CD4-positive, alpha-beta T cell treated with Interferon alpha-2 for 1 hour (primary cell): ENCODE data around the gene KCNT1.

Source experiments
- DNase-seq, 2 donors: peaks; one replicate each; pipeline ENCODE4 v3.0.0-alpha.2; 2020 to 2022

Gene KCNT1

DNA sequence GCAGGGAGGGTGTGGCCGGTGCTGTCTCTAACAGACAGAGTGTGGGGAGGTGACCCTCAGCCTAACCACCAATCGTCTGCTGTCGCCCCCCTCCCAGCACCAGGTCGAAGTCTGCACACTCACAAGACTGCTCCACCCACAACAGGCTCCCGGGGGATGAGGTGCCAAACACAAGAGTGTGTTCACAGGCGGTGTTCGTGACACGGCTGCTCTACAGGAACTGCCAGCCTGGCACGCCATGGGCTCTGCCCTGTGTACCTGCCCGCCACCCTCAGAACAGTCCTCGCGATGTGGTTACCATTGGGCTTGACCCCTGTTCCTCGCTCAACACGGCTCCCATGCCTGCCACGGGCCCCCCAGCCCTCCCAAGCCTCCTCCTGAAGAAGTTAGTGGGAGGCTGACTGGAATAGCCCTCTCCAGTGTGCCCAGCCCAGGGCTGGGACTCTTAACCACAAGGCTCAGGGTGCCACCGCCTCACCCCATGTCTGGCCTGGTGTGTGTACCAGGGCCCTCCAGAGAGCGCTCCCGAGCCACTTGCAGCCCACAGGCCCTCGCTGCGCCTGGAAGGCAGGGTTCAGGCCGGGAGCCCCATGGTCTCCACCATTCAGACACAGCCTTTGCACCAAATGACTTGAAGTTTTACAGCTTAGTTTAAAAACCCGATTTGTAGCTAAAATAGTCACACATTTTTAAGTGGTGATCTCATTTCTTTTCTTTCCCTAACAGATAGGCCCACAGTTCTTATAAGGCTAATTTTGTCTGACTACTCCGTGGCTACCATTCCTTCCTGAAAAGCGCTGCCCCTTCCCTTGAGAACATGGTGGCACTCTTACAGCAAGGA is 102.8 kb downstream of the KCNT1 start:
- no peak for DNase-seq

DNA sequence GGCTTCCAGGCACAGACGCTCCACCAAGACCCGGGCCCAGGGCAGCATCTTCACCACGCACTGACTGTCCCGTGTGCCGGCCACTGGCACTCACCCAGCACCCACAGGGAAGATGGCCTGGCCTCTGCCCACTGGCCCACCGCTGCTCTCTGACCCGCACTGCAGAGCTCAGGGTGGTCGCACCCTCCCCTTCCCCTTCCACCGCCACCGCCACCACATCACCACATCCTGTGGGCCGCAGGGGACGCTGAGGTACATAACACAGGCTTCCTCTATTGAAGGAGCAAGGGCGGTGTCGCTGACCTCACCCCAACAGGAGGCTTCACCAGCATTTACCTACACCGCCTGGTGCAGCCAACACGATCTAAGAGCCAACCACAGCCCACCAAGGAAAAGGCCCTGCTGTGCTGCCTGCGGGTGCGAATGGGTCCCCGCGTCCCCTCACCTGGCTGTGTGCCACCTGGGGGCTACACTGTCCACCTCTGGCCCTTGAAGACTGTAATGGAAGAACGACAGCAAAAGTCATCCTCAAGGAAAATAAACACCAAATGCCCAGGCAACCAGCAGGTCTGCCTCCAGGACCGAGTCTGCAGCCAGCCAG is 103.5 kb downstream of the KCNT1 start:
- DNase-seq: no peak

DNA sequence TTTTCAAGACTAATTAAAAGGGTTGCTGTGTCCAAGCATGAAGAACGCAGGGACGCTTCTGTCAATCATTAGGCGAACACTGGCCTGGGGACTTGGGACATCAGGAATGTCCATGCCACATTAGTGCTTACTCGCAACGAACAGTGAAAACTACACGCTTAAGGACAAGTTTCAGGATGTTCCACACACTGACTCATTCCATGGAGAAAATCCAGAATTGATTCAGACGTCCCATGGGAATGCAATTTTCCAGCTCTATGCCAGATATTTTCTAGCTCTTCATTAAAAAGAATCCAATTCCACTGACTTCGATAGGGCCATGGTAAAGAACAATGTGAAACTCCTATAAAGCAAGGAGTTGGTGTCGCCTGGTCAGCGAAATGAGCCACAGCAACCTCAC is 107.2 kb downstream of the KCNT1 start:
- DNase-seq: no peak

DNA sequence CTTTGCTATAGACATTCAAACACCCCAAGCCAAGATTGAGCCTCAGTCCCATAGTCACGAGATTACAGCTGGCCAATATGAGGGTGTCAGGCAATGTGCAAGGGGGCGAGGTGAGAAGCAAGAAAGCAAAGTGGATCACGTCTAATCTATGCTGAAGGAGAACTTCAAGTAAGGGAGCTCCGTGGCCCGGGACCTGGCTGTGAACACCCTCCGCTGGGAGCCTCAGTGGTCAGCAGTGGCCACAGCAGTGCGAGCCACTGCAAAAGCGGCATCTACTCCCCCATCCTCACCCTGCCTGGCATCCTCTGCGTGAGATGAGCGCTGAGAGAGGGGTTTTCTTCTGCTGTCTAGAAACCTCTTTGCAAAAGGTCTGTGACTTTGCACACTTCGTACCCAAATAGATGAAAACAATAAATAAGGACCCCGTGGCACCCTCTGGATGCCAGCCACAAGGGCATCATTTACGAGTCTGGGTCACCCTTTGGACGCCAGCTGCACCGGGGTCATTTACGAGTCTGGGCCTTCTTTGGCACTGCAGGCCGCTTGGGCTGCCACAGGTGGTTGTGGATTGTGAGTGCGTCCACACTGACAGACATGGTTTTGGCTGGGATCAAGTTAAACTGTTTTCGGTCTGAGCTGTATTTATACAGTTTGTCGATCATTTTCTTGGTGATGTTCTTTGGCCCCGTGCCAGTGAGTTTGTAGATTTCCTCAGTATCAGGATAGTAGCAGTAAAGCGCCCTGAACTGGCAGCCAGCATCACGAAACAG is 109.0 kb downstream of the KCNT1 start:
- no peak for DNase-seq

DNA sequence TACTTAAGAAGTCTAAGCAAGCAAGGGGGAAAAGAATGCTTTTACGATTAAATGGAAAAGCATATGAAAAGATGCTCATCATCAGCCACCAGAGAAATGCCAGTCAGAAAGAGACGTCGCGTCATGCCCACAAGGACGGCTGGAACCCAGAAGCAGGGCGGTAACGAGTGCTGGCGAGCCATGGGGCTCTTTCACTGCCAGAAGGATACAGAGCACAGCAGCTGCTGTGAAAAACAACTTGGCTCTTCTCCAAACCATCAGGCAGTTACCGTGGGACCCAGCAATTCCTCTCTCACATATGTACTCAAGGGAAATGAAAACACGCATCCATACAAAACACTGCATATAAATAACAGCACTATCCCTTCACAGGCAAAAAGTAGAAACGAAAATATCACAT is 109.8 kb downstream of the KCNT1 start:
- no peak for DNase-seq

DNA sequence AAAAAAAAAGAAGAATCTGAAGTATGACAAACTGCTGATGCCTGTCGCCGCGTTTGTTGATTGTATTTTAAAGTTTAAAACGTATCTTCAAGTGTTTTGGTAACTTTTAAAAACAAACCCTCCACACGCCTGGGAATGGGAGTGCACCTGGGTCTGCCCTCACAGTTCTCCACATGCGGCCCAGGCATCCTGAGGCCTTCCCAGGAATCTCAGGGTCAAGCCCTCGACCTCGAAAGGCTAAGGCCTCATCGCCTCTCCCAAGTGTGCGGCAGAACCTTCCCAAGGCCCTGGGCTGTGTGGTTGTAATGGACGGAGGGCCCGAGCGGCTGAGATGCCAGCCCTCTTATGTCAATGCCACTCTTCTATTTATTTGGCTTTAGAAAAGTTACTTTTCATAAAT is 111.0 kb downstream of the KCNT1 start:
- DNase-seq: no peak

DNA sequence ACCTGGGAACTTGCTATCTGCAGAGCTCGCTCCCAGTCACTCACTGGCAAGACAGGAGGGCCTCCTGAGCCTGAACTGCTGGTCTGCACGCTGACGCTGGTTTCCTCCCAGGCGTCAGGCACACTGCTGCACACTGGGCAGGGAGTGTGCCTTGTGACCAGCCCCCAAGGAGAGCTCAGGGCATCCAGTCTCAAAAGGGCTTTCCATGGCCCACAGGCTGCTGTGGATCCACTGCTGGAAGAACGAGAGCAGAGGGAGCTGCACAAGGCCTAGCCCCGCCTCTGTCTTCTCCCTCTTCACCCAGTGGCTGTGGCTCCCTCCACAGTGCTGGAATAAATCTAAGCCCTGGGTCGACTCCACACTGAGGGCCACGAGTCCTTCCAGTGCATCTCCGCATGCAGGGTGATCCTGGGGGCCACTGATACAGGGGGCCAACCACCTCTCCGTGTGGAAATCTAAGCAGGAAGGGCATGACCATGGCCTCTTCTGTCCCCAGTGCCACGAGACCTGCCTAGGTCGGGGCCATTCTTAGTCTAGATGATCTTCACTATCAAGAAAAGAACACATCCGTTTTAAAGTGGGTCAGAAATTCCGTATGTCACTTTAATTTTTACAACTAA is 111.8 kb downstream of the KCNT1 start:
- DNase-seq: no peak

DNA sequence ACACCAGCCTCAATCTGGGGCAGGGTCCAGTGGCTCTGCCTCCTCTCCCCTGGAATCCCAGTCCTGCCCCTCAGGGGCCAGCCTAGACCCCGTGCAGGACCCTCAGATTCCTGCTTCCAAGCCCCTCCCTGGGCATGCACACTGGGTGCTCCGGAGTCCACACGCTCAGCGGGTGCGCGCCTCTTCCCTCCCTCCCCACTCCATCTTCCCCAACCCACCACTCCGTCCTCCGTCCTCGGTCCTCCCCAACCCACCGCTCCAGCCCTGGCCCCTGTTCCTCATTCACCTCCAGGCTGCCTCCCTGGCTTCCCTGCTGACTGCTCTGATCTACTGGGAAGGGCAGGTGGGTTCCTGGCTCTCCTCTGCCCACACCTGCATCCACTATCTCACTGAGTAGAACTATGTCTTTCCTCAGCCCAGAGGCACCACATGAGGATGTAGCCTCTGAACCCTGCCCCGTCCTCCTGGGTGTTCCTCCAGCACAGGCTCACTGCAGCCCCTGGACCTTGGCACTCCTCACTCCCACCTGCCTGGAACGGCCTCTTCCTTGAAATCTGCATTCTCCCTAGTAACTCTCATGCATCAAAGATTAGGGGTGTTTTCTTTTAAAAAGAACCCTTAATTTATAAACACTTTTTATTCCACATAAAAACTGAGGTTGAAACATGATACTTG is 112.6 kb downstream of the KCNT1 start:
- DNase-seq: no peak

DNA sequence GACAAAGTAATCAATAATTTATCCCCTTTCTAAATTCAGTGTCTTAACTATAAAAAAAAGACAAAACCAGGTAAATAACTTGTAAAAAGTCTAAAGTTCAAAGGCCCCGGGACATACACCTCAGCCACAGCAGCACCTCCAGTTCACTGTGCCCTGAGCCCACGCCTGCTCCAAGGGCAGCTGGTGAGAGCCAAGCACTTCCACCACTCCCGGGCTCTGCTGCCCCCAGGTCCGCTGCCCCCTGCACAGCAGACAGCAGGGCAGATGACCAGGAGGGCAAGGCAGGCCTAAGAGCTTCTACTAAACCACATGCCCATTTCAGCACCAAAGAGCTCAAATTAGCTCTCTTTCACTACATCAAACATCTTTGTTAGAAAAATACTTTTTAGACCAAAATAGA is 113.4 kb downstream of the KCNT1 start:
- DNase-seq: no peak

DNA sequence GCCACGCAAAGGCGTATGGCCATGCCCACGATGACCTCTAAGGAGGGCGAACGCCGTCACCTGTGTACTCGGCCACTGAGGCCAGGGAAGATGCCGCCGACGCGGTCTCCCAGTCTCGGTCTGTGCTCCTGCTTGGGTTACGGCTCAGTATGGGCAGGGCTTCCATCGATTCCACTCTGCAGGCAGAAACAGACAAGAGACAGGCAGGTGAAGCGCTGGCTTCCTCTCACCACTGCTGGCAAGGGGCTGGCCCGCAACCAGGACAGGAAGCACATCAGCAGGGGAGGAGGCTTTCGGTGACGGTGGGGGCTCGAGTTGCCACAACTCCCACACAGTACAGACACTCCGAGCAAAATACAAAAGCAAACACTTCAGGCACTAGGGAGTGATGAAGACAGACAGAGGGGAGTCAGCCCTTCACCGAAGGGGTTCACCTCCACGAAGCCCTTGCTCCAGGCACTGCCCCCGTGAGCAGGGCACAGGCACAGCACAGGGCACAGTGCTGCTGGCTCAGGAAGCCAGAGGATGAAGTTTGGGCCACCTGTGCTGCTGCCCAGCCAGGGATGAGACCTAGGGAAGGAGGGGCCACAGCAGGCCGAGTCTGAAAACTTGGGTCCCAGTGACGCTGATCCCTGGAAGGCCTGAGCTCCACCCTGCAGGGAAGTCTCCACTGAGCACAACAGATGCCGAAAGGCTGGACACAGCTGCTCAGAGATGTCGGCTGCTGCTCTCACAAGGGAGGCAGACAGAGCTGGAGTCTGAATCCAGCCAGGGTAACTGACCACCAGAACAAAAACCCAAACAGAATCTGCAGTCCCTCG is 114.1 kb downstream of the KCNT1 start:
- DNase-seq: no peak

DNA sequence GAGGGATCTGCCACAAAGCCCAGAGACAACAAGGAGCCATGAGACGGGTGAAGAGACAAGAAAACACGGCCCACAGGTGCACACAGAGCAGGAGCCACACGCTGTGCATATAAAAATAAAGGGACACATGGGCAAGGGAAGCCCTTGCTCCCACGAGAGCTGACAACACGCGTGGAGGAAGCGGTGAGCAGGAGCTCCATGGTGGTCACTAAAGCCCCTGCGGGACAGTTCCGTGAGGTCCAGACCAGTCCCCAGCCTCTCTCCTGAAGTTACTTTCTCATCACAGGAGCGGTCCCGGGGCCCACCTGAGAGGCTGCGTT is 114.6 kb downstream of the KCNT1 start:
- DNase-seq: no peak

DNA sequence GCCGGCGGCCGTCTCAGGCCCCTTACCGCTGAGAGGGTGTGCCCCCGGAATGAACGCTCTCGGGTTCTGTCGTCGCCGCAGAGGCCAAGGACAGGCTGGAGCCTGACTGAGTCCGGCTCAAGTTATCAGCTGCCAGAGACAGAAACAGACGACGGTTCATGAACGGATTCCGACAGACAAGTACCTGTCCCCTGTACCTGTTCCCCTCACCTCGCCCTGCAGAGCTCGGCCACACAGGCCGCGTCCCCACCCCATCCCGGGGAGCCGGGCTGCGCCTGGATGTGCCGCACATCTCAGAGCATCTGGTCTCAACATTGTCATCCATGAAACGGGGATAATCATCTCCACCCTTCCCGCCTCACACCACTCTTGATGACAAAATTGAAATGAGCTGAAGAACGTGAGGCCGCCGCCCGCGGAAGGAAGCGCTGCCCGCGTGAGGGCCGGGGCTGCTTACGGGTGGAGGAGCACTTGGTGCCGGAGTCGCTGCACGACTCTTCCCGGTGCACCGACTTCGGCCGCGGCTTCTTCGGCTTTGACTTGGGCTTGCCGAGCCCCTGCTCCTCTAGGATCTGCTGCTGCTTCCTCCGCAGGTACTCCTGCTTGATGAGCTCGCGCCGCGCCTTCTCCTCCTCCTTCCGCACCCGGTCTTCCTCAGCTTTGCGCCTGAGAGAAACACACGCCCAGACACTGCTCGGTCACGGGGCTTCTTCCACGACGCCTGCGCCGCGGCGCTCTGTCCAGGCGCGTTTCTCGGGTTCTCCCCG is 116.1 kb downstream of the KCNT1 start:
- no peak for DNase-seq

DNA sequence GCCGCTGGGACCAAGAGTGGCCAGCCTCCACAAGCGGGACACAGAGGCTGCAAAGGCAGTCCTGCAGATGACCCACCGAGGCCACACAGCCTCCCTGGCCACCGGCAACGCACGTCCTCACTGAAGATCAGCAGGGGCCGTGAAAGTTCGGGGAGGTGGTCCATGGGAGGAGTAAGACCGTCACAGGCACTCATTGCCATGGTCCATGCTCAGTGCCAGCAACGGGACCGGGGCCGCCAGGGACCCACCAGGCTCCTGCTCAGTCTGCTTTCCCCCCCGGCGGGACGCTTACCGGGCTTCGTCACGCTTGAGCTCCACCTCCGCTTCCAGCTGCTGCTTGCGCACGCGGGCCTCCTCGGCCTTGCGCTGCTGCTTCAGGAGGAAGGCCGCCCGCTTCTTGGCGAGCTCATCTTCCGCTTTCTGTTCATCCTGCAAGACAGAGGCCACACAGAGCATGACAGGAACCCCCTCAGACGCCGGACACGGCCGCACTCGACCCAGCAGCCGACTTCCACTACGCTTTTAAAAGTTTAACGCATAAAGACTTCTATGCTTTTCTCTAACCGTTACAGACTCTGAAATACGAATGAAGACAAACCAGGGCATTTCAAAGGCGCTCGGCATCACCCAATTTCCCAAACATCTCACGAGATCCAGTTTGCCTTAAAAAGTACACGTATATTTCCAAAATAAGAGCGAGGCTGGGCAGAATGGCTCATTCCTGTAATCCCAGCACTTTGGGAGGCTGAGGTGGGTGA is 116.9 kb downstream of the KCNT1 start:
- no peak for DNase-seq

DNA sequence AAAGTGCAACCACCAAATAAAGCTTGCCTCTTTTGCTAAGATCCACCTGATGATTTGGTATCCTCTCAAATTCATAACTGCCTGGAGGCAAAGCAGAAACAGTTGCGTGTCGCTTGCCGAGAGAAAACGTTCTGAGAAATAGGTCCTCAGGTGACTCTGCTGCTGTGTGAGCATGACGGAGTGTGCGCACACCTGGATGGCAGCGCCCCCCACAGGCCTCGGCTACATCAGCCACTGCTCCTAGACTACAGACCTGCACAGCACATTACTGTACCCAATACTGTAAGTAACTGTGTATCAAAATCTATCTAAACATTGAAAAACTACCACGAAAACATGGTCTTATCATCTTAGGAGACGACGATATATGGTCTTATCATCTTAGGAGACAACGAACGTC is 117.9 kb downstream of the KCNT1 start:
- no peak for DNase-seq

DNA sequence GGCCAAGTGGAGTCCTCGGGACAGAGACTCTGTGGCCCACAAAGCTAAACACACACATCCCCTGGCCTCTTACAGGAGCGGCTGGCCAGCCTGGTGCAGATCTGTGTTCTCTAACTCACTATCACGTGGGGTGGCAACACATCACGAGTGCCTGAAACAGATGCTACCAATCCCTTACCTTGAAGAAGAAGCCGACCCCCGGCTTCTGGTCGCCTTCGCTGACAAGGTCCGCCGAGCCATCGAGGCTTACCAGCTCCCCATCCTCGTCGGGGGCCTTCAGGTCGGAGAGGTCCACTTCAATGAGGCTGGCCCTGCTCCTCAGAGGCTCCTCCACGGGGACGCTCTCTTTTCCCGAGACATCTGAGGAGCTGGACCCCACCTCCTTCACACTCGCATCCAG is 118.7 kb downstream of the KCNT1 start:
- DNase-seq: no peak

DNA sequence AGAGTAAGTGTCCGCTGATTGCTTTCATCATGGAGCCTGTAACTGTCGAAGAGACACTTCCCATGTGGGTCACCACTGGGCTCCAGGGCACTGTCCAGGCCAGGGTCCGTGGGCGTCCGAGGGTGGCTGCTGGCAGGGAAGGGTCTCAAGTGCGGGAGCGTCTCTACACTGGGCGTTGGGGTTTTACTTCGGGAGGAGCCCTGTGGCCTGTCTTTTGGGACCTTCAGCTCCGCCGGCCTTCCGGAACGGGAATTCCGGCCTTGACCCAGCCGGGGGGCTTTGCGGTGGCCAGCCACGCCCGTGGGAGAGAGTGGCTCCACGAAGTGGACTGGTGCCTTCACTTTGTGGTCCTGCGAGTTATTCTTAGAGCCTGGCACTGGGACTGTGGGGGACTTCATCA is 119.1 kb downstream of the KCNT1 start:
- no peak for DNase-seq

DNA sequence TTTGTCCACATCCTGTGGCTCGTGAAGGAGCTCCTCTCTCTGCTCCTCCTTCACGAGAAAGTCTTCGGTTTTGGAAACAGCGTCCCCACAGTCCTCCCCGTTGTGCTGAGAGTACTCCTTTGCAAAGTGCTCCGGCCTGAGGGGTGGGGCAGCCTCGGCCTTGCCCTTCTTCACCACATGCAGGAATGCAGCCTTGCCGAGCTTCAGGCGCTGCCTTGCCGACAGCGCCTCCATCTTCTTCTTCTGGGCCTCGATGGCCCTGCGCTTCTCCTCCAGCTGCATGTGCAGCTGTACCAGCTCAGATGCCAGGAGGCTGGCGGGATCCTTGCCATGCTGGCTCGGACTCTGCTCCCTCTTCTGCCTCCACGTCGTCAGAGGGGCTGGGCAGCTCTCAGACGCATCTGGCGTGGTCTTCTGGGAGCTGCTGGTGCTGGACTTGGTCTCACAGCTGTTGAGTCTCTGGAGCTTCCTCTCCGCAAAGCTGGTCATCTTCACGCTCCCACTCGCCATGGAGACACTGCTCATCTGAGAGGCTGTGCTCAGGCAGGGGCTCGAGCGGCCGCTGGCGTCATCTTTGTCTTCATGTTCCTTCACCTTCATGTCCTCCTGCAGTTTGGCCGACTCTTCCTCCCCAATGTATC is 119.9 kb downstream of the KCNT1 start:
- no peak for DNase-seq

DNA sequence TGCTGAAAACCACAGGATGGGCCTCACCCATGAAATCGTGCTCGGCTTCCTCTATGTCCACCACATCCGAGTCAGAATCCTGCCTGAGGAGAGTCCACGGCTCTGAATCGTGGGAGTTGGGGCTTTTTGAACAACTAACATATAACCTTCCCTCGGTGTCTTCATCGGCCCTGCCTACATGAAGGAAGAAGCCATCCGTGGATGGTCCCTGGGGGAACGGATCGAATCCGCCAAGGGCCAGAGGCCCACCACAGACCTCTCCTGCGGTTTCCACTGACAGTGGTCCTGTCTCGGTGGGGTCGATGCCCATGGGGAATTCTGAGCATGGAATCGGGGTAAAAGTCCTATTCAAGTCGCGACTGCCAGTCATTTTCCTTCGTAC is 120.4 kb downstream of the KCNT1 start:
- no peak for DNase-seq

DNA sequence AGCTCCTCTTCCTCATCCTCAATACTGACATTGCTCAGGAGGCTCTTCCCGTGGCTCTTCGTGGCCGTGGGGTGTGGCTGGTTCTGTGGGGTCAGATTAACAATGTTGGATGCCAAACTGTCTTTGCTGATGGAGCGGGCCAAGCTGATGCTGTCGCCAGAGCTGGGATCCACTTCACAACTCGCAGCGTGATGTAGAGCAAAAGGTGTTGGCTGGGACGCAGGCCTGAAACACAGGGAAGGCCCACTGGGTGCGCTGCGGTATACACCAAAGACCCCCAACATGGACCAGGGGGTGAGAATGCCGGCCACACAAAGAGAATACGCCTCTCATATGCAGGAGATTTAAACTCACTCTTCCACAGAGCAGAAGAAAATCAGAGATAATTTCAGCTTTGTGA is 121.1 kb downstream of the KCNT1 start:
- DNase-seq: no peak
